ENCODE measurements around the gene DAB1. TPM values are rescaled to one million over a fixed set of nuclear protein-coding genes. Genes with fewer than 3 reads are reported as not detected.

Gene DAB1
- total RNA-seq, 1 experiment from 2014 or later, result not detected

- no peak for DNase-seq (ENCODE audit: low read depth)
Observed at GRCh38 chr1:57084701-57085100, 339.2 kb downstream of the DAB1 start.

GRCh38 chr1:57082711-57083439 is 341.0 kb downstream of the DAB1 start:
- no peak for DNase-seq (ENCODE audit: low read depth)

DNA sequence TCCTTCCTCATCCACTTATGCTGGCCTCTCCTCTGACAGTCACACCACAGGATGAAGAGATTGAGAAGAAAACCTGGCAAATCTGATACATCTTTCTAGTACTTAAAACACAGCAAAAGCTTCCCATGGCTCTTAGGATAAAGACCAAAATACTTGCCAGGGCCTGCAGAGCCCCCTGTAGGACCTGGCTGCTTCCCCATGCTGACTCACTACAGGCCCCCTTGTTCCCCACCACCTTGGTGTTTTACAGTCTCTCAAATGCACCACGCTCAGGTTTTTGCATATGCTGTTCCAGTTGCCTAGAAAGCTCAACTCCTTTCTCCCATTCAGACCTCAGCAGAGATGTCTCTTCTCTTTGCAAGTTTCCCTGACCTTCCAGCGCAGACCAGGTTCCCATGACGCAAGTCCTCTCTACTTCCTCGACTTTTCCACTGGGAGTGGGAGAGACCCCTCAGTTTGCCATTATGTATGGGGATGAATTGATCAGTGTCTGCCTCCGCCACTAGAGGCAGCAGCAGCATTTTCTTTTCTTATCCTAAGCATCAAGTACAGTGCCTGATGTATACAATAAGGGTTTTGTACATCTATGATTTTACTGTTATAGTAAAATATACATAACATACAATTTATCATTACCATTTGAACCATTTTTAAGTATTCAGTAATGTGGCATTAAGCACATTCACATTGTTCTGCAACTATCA is 344.3 kb downstream of the DAB1 start:
- DNase-seq (ENCODE audit: low read depth), result no peak

- no peak for DNase-seq (ENCODE audit: low read depth)
Observed at GRCh38 chr1:57072401-57073110, 351.3 kb downstream of the DAB1 start.

DNA sequence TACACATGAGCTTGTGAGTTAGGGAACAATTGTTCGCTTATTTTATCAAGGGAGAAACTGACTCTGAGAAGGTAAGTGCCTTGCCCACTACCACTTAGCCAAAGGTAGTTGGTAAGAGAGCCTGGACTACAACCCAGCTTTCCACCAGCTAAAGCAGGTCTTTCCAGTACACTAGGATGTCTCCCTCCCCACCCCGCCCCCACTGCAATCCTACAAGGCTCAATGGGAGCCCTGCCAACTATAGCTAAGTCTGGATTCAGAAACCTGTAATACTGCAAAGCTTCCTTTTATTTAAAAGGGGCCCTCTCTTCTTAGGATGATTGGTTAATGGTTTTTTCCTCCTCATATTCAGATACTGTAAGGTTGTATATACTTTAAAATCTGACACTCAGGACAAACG is 356.0 kb downstream of the DAB1 start:
- no peak for DNase-seq (ENCODE audit: low read depth)

- DNase-seq (ENCODE audit: low read depth), result no peak
Observed at GRCh38 chr1:57066980-57067610, 356.8 kb downstream of the DAB1 start.

DNA sequence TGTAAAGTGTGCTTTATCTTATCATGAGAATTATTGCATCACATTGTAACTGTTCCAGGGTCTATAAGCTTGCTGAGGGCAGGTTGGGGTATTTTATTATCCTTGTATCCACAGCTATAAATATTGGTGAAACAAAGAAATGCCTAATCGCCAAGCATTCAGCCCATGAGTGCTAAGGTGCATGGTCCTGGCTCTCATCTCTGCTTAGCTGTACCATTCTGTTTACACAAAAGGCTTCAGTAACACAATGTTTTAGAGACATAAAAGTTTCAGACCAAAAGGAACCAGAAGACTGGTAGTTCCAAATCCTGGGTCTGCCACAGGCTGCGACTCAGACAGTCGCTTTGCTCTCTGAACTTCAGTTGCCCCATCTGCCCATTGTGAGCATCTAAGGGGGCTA is 358.4 kb downstream of the DAB1 start:
- no peak for DNase-seq (ENCODE audit: low read depth)

DNA sequence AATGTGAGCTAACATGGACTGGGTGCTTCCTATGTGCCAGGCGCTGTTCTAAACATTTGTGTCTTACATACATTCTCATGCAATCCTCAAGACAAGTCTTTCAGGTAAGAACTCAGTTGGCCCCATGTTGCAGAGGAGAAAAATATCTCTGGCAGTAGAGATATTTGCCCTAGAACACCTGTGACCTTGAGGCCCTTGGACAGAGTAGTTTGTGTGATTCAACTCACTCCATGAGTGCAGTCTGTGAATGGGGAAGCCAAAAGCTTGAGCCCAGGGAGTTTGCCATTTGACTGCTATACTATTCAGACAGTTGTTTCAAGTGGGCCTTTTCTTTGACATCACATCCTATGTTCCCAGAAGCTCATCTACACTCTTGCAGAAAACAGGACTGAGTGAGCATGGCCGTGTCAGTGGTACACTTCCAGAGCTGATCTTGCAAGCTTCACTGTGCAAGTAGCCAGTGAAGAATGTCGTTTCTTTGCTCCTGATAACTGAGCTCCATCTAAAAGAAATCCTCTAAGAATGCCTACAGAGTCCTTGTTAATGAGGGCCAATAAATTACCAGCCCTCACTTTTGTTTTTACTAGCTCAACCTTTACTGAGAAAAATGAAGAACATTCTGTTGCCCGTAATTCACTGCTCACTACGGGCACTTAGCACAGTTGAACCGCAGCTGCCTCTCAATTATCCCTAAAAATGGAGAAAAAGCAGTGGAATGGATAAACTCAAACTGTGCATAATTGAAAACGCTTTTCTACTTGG is 359.3 kb downstream of the DAB1 start:
- DNase-seq (ENCODE audit: low read depth), result no peak

GRCh38 chr1:57063406-57064125 is 360.3 kb downstream of the DAB1 start:
- DNase-seq (ENCODE audit: low read depth), result no peak

DNA sequence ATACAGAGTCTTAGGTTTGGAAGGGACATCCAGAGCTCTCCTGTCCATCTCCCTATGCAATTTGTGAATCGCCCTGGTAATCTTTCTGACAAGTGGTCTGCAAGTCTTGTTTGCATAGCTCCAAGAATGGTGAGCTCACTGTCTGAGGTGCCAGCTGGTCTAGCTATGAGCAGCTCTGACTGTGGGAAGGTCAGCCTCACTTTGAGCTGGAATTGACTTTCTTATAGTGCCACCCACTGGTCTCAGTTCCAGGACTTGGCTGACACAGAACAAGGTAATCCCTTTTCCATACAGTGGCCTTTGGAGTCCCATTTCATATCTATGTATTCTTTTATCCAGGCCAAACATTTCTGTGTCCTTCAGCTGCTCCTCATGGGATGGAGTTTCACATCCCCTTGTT is 362.5 kb downstream of the DAB1 start:
- DNase-seq (ENCODE audit: low read depth), result no peak

DNA sequence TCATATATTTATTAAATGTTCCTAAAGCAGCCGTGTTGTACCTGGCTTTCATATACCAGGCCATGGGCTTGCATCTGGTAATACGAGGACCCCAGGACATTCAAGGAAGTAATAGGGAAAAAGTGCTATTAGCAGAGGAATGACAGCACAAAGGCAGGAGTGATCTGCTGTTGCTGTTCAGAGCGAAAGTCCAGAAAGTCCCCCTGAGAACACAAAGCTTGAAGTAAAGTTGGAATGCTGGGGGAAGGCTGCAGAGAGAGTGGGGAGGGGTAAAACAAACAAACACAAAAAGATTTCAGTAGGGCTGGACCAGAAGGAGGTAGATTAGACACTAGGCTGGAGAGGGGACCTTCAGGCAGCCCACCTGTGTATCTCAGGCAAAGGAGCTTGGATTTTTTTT is 363.4 kb downstream of the DAB1 start:
- DNase-seq (ENCODE audit: low read depth), result no peak

- no peak for DNase-seq (ENCODE audit: low read depth)
Observed at GRCh38 chr1:57058652-57059501, 365.0 kb downstream of the DAB1 start.

- DNase-seq (ENCODE audit: low read depth), result no peak
Observed at GRCh38 chr1:57048856-57049255, 375.0 kb downstream of the DAB1 start.

DNA sequence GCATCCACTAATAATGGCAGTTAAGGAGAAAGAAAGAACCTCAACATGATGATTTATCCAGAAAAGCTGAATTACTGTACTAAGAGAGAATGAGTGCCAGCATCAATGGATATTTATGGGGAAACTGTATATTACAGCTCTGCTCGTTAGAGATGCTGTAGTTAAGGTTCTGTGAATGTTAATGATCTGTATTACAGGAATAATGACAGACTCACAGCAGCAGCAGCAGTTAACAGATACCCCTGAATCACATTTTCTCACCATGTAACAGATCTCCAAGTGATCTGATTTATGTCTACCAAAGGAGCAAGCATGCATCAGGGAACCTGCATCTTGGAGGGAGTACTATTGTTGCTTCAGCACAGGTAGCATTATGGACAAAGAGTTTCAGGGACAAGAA is 377.4 kb downstream of the DAB1 start:
- DNase-seq (ENCODE audit: low read depth), result no peak

DNA sequence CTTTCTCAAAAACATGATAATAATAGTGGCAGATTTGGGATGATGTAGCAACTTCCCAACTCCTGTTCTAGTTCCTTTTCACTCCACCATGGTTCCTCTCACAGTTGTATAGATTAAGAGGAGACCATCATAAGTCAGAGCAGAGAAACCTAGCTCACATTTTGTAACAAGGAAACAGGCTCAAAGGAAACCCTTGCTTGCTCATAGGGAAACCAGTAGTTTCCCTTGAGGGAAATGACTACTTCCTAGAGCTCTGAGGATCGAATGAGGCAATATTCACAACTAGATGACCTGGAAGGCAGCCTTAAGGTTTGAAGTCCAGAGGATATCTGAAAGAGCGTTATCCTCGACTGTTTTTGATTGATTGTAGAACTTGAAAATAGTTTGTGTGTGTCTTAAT is 382.0 kb downstream of the DAB1 start:
- no peak for DNase-seq (ENCODE audit: low read depth)

DNA sequence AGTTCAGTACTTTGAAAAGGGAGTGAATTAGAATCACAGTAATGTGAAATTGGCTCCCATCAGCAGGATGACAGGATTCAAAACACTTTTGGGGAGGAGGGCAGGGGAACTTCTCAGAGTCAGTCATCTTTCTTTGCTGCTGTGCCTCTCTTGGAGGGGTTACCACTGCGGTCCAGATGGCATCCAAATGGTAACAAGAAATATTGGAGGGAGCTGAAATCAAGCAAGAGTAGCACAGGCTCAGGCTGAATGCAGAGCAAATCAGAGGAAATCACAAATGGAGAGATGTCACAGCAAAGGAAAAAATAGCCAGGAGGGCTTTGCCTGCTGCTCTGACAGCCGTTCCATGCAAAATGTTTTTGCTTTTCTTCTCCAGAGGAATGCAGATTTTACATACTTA is 383.0 kb downstream of the DAB1 start:
- no peak for DNase-seq (ENCODE audit: low read depth)

GRCh38 chr1:57036641-57037579 is 386.9 kb downstream of the DAB1 start:
- no peak for DNase-seq (ENCODE audit: low read depth)

DNA sequence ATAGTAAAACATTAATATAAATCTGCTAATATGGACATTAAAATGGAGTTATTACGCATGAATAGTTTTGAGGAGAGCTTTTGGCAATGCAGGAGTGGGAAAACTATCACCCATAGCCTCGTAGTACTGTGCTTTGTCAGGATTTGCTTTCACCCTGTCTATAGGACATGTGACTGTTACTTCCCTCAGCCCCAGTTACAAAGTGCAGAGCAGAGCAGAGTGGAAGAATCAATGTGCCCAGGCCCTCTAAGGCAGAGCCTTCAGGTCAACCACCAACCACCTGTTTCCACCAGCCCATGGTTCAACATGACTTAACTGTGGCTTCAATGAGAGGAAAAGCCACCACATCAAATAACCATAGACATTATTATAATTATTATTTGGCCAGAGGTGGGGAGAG is 389.1 kb downstream of the DAB1 start:
- no peak for DNase-seq (ENCODE audit: low read depth)
